Glutamatergic neuron (in vitro differentiated cells): ENCODE data around the gene IFI35. TPM values are rescaled to one million over a fixed set of nuclear protein-coding genes. Genes with fewer than 3 reads are reported as not detected.
A peak's percentile ranks its signal among the peaks of the same experiment; 100 is the strongest.
"Not testable (repeated sequence)": the region's sequence is repeated elsewhere in the genome, so short reads cannot be mapped to it uniquely, and the experiment has no call there.

Experiments used
- DNase-seq: peaks from one replicate; pipeline ENCODE4 v3.0.0; 2022
- H3K27ac Mint-ChIP-seq: one replicate; pipeline ENCODE4 v1.8.0; 2020; ENCODE audit warnings: mild to moderate bottlenecking, mixed read lengths, inconsistent platforms; ENCODE audit not compliant: unreplicated experiment
- H3K27me3 Mint-ChIP-seq: one replicate; pipeline ENCODE4 v1.8.0; 2020; ENCODE audit warnings: mild to moderate bottlenecking, moderate library complexity, mixed read lengths, inconsistent platforms; ENCODE audit not compliant: unreplicated experiment
- H3K36me3 Mint-ChIP-seq: one replicate; pipeline ENCODE4 v1.8.0; 2020; ENCODE audit warnings: mild to moderate bottlenecking, mixed read lengths, inconsistent platforms; ENCODE audit not compliant: unreplicated experiment
- H3K4me1 Mint-ChIP-seq: one replicate; pipeline ENCODE4 v1.8.0; 2020; ENCODE audit warnings: mild to moderate bottlenecking, low read depth, mixed read lengths, inconsistent platforms; ENCODE audit not compliant: unreplicated experiment
- H3K4me3 Mint-ChIP-seq: one replicate; pipeline ENCODE4 v1.8.0; 2020; ENCODE audit warnings: mild to moderate bottlenecking, mixed read lengths, inconsistent platforms; ENCODE audit not compliant: unreplicated experiment
- H3K9me3 Mint-ChIP-seq: one replicate; pipeline ENCODE4 v1.8.0; 2020; ENCODE audit warnings: mild to moderate bottlenecking, moderate library complexity, mixed read lengths, inconsistent platforms; ENCODE audit not compliant: unreplicated experiment
- total RNA-seq: library from RNA; stranded (reverse); fragmentation: NEBNext Ultra II Directional; extraction: Animal tissue kit (Norgen Biotek cat#: 25700); gene quantifications from one replicate; pipeline ENCODE4 v1.2.1, GENCODE V29; 2021; ENCODE audit not compliant: unreplicated experiment
- TF ChIP-seq, protein P1 (sequence below): fragments of 200-600 bp; sonication (generic); IDR thresholded peaks from one replicate; pipeline ENCODE4 v1.5.0; 2021; ENCODE audit not compliant: partially characterized antibody, unreplicated experiment

The IFI35 gene
- total RNA-seq, 1 donor from 2014 or later, result not detected

GRCh38 chr17:42971589-42971988 lies 35.0 kb upstream of the IFI35 start:
- Mint-ChIP-seq H3K36me3 (no peaks in the 10 kb centered on the region), H3K9me3 (no peaks in the 10 kb centered on the region), H3K27me3 (peaks cover 2% of the 10 kb centered on the region), H3K4me3 (no peak overlapping the region), H3K27ac (no peak overlapping the region), H3K4me1 (no peaks in the 10 kb centered on the region)
- TF ChIP-seq, protein P1, sequence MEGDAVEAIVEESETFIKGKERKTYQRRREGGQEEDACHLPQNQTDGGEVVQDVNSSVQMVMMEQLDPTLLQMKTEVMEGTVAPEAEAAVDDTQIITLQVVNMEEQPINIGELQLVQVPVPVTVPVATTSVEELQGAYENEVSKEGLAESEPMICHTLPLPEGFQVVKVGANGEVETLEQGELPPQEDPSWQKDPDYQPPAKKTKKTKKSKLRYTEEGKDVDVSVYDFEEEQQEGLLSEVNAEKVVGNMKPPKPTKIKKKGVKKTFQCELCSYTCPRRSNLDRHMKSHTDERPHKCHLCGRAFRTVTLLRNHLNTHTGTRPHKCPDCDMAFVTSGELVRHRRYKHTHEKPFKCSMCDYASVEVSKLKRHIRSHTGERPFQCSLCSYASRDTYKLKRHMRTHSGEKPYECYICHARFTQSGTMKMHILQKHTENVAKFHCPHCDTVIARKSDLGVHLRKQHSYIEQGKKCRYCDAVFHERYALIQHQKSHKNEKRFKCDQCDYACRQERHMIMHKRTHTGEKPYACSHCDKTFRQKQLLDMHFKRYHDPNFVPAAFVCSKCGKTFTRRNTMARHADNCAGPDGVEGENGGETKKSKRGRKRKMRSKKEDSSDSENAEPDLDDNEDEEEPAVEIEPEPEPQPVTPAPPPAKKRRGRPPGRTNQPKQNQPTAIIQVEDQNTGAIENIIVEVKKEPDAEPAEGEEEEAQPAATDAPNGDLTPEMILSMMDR, result no peak
- no peak for DNase-seq

DNA sequence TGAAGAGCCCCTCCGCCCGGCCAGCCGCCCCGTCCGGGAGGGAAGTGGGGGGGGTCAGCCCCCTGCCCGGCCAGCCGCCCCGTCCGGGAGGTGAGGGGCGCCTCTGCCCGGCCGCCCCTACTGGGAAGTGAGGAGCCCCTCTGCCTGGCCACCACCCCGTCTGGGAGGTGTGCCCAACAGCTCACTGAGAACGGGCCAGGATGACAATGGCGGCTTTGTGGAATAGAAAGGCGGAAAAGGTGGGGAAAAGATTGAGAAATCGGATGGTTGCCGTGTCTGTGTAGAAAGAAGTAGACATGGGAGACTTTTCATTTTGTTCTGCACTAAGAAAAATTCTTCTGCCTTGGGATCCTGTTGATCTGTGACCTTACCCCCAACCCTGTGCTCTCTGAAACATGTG lies 33.3 kb upstream of the IFI35 start:
- H3K4me1 Mint-ChIP-seq, H3K27ac Mint-ChIP-seq, H3K36me3 Mint-ChIP-seq, H3K4me3 Mint-ChIP-seq, H3K9me3 Mint-ChIP-seq, H3K27me3 Mint-ChIP-seq, DNase-seq: not testable (repeated sequence)

DNA sequence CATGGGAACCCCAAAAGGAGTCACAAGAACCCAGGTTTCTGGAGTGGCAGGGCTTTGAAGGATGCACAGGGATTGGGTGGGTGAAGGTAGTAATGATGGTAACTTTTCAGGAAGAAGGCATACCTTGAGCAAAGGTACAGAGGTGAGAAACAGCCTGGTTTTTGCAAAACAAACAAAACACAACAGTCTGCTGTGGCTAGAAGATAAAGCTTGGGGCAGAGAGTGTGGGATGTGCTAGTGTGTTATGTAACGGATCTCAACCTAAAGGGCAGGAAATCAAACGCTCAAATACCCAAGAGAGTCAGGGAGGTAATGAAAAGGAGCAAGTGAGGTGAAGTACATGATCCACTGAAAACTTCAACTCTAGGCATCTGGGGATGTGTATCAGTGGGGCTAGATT lies 31.3 kb upstream of the IFI35 start:
- peaks cover 5% of the 10 kb centered on the region for H3K27me3 Mint-ChIP-seq
- peaks cover 1% of the 10 kb centered on the region for H3K9me3 Mint-ChIP-seq
- H3K36me3 Mint-ChIP-seq, result no peaks in the 10 kb centered on the region
- H3K4me1 Mint-ChIP-seq, result peaks cover 3% of the 10 kb centered on the region
- DNase-seq, result no peak
- H3K27ac Mint-ChIP-seq, result no peak overlapping the region
- H3K4me3 Mint-ChIP-seq, result no peak overlapping the region
- TF ChIP-seq, protein P1, result no peak

DNA sequence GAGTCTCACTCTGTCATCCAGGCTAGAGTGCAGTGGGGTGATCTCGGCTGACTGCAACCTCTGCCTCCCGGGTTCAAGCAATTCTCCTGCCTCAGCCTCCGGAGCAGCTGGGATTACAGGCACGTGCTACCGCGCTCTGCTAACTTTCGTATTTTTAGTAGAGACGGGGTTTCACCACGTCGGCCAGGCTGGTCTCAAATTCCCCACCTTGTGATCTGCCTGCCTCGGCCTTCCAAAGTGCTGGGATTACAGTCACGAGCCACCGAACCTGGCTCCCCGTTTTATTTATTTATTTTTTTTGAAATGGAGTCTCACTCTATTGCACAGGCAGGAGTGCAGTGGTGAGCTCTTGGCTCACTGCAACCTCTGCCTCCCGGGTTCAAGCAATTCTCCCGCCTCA lies 30.9 kb upstream of the IFI35 start:
- not testable (repeated sequence) for H3K9me3 Mint-ChIP-seq, H3K36me3 Mint-ChIP-seq, DNase-seq, H3K4me3 Mint-ChIP-seq, H3K4me1 Mint-ChIP-seq, H3K27me3 Mint-ChIP-seq, H3K27ac Mint-ChIP-seq

DNA sequence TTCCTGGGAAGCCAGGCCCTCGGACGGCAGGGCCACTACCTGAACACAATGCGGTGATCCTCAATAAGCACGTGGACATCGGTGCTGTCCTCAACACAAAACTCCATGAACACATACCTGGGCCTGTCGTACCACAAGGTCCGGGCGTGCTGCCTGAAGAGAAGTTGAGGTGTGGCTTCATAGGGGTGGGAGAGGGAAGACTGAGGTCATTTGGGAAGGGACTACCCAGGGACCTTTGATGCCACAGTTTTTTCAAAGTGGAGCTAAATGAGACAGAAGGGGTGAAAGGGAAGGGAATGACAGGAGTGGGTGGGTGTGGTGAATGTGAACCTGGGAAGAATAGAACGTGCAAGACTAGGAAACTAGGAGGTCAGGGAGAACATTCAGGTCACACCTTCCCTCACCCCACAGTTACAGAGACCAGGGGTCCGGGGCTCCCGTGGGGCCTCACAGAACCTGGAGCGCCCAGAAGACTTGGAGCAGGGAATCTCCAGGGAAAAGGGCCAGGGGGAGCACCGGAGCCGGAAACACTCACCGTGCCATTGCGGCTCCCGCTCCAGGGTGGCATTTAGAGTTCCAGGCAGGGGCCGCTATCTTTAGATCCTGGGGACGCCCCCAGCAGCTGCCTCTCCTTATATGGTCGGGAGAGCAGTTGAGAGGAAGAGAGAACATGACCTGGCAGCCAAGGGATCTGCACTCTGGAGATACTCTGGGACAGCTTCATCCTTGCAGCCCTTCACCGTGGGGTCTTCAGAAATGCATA lies 26.9 kb upstream of the IFI35 start, which contains the start of gene PTGES3L:
Gene PTGES3L (minus strand): TSS at position 570 of the 763 bp plus-strand sequence. CDS start 27 bp downstream, at position 543.
- Mint-ChIP-seq H3K27ac (peak within 1 kb of the TSS; percentile 50), H3K36me3 (no peaks in the 10 kb centered on the region), H3K4me1 (peaks cover 9% of the 10 kb centered on the region), H3K27me3 (peaks cover 7% of the 10 kb centered on the region), H3K9me3 (peaks cover 1% of the 10 kb centered on the region), H3K4me3 (peak within 1 kb of the TSS; percentile 100)
- TF ChIP-seq, protein P1, result no peak
- DNase-seq, result peak; percentile 26

DNA sequence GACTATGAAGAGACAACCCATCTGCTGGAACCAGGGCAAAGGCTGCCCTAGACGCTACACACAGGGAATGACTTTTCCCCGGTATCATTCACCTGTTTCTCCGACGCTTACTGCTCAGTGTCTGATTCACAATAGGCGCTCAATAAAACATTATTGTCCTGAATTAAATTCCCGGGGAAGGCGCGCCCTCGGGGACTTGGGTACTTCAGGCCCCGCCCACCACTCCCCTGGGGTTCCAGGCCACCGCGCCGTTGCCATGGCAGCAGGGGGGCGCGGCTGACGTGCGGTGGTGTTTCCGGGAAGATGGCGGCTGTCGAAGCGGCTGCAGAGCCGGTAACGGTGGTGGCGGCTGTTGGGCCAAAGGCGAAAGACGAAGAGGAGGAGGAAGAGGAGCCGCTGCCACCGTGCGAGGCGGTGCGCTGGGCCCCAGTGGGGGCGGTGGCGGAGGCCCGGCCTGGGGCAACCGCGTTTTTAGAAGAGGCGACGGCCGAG lies 26.3 kb upstream of the IFI35 start, which contains the start of gene RUNDC1:
Gene RUNDC1 (plus strand): TSS at position 292 of the 492 bp plus-strand sequence. CDS start 12 bp downstream, at position 304.
- Mint-ChIP-seq H3K27ac (peak within 1 kb of the TSS; percentile 72), H3K4me3 (peak within 1 kb of the TSS; percentile 100), H3K4me1 (peaks cover 9% of the 10 kb centered on the region), H3K27me3 (peaks cover 5% of the 10 kb centered on the region), H3K9me3 (peaks cover 1% of the 10 kb centered on the region), H3K36me3 (no peaks in the 10 kb centered on the region)
- TF ChIP-seq, protein P1, result no peak
- DNase-seq, result peak; percentile 96
